Measurements from ENCODE around the gene RAVER1.
"Not testable (repeated sequence)": the region's sequence is repeated elsewhere in the genome, so short reads cannot be mapped to it uniquely, and the experiment has no call there.

RAVER1 gene

DNA sequence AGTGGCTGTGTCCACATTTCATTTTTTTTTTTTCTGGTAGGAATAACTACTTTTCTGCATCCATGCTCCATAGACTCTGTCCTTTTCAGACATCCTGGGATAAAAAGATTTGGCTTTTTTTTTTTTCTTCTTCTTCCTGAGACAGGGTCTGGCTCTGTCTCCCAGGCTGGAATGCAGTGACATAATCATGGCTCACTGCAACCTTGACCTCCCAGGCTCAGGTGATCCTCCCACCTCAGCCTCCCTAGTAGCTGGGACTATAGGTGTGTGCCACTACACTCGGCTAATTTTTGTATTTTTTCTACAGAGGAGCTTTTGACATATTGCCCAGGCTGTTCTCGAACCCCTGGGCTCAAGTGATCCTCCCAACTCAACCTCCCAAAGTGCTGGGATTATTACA is 10.2 kb upstream of the RAVER1 start:
- DNase-seq (ENCODE audit: low read depth), result no peak
- TF ChIP-seq, protein P1, sequence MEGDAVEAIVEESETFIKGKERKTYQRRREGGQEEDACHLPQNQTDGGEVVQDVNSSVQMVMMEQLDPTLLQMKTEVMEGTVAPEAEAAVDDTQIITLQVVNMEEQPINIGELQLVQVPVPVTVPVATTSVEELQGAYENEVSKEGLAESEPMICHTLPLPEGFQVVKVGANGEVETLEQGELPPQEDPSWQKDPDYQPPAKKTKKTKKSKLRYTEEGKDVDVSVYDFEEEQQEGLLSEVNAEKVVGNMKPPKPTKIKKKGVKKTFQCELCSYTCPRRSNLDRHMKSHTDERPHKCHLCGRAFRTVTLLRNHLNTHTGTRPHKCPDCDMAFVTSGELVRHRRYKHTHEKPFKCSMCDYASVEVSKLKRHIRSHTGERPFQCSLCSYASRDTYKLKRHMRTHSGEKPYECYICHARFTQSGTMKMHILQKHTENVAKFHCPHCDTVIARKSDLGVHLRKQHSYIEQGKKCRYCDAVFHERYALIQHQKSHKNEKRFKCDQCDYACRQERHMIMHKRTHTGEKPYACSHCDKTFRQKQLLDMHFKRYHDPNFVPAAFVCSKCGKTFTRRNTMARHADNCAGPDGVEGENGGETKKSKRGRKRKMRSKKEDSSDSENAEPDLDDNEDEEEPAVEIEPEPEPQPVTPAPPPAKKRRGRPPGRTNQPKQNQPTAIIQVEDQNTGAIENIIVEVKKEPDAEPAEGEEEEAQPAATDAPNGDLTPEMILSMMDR (IDR thresholded peaks at IDR 0.05; ENCODE audit: control insufficient read depth, insufficient read depth, low read depth, low read length, missing control alignments), result no peak
- no peak overlapping the region for H3K4me3 ChIP-seq (ENCODE audit: control insufficient read depth, low read depth, low read length)

DNA sequence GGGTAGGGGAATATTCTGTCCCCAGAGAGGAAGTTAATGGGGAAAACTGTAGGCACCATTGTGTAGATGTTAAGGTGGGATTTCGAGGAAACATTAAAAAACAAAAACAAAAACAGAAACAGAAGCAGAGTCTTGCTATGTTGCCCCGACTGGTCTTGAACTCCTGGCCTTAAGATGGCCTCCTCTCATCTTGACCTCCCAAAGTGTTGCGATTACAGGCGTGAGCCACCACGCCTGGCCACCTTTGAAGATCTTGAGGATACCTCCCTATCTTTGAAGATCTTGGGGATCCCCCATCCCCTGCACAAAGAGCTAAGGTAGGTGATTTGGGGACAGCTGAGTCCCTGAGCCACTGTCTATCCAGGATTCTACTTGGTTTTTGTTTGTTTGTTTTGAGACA is 6.6 kb upstream of the RAVER1 start:
- DNase-seq (ENCODE audit: low read depth), result no peak
- no peak overlapping the region for H3K4me3 ChIP-seq (ENCODE audit: control insufficient read depth, low read depth, low read length)
- TF ChIP-seq, protein P1 (IDR thresholded peaks at IDR 0.05; ENCODE audit: control insufficient read depth, insufficient read depth, low read depth, low read length, missing control alignments), result no peak

DNA sequence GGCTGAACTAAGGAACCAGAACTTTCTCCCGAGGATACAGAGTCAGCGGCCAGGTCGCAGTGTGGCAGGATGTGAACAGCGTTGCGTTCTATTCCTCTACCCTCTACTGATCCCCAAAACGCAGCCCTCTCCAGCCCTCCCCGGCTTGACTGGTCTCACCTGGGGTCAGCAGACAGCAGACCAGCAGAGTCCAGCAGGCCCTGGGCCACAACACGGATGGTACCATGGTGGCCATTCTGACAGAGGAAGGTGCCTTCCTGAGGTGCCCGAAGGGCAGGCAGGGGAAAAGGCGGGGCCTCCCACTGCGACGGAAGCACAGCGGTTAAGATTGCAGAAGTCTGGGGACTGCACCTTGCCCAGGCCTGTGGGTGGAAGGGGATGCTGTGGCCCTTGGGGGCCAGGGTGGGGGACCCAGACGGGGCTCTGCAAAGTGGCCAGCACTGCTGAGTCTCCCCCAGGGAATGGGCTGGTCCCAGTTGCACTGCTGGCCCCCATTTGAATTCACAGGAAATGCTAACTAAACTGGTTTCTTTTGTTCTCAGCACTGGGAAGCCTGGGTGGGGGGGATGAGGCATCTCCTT is 6.1 kb upstream of the RAVER1 start, which contains the start of gene ICAM3:
Gene ICAM3, minus strand, starts transcription at position 245 of the 581 bp plus-strand sequence. Its CDS starts 10 bp downstream, at position 235.
- H3K4me3 ChIP-seq (ENCODE audit: control insufficient read depth, low read depth, low read length), result no peak within 1 kb of the TSS
- TF ChIP-seq, protein P1 (IDR thresholded peaks at IDR 0.05; ENCODE audit: control insufficient read depth, insufficient read depth, low read depth, low read length, missing control alignments), result no peak
- DNase-seq (ENCODE audit: low read depth), result no peak

DNA sequence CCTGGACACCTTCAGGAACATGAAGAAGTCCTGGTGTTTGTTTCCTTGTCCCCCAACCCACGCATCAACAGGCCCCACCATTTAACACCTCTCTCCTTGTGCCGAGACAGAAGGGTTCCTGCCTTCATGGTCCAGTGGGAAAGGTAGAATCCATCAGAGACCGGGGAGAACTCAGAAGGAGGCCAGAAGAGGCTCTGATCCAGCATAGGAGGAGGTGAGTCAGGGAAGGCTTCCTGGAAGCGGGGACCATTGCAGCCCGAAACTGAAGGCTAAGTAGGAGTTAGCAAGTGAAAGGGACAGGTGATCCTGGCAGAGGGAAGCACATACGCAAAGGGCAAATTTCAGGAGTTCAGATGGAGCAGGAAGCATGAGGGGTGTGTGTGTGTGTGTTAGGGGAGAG is 5.6 kb upstream of the RAVER1 start:
- no peak overlapping the region for H3K4me3 ChIP-seq (ENCODE audit: control insufficient read depth, low read depth, low read length)
- TF ChIP-seq, protein P1 (IDR thresholded peaks at IDR 0.05; ENCODE audit: control insufficient read depth, insufficient read depth, low read depth, low read length, missing control alignments), result no peak
- DNase-seq (ENCODE audit: low read depth), result no peak

DNA sequence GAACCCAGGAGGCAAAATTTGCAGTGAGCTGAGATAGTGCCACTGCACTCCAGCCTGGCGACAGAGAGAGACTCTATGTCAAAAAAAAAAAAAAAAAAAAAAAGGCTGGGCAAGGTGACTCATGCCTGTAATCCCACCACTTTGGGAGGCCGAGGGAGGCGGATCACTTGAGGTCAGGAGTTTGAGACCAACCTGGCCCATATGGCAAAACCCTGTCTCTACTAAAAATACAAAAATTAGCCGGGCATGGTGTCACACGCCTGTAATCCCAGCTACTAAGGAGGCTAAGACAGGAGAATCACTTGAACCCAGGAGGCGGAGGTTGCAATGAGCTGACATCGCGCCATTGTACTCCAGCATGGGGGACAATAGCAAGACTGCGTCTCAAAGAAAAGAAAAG is 3.4 kb upstream of the RAVER1 start:
- not testable (repeated sequence) for DNase-seq (ENCODE audit: low read depth); H3K4me3 ChIP-seq (ENCODE audit: control insufficient read depth, low read depth, low read length)

DNA sequence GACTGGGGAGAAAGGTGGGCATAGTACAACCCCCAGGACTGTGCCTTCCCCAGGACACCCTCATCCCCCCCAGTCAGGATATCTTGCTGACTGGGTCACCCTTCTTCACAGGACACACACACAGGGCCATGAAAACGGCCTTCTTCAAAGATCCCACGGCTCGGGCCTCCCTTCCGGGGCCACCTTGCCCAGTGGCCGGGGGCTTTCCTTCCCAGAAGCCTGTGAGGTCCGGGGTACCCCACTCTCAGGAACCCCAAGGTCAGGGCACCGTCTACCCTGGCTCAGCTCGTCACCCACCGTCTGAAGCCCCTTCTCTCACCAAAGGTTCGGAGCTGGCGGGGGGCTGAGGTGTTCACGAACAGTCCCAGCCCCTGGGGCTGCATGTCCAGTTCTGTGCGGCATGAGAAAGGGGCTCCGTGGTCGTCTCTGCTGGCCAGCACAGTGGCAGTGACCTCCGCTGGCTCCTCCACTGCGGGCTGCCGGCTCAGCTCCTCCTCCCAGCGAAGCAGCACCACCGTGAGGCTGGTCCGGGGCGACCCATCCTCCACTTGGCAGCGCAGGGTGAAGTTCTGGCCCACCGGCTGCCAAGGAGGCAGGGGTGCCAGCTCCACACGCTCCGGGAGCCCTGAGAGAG is 2.1 kb upstream of the RAVER1 start:
- DNase-seq (ENCODE audit: low read depth), result no peak
- TF ChIP-seq, protein P1 (IDR thresholded peaks at IDR 0.05; ENCODE audit: control insufficient read depth, insufficient read depth, low read depth, low read length, missing control alignments), result no peak
- H3K4me3 ChIP-seq (ENCODE audit: control insufficient read depth, low read depth, low read length), result peak overlapping the region; percentile 86; the same call in 1 of the 2 replicates

DNA sequence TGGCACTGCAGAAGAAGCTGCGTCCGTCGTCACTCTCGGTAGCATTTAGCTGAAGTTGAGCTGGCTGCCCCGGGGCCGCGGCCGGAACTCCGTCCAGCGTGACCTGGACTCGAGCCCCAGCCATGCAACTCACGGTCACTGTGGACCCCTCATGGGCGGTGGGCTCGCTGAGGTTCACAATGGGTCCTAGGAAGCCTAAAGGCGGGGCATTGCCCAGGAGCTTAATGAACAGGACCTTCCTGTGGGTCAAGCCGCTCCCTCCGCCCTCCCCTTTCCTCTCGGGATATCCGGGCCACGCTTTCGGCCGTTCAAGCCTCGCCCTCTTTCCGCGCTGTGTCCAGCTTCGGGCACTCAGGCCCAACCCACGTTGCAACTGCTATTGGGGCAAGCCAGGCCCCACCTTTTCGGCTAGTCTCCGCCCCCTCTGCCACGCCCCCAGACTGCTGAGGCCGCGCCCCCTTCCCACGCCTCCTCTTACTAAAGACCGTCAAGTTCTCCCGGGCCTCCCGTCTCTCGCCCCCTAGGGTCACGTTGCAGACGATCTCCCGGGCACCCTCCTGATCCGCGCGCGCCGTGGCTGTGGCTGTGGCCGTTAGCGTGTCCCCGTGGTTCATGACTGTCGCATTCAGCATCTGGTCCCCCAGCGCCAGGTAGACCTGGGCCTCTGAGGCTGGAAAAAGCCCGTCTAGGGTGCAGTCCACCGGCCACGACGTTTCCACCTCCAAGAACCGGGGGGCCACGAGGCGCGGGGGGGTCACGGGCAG is 1.4 kb upstream of the RAVER1 start:
- peak; percentile 76 for DNase-seq (ENCODE audit: low read depth)
- TF ChIP-seq, protein P1 (IDR thresholded peaks at IDR 0.05; ENCODE audit: control insufficient read depth, insufficient read depth, low read depth, low read length, missing control alignments), result peak; percentile 15

More for the DNA sequence above, 1.4 kb upstream of the RAVER1 start:
- H3K4me3 ChIP-seq (ENCODE audit: control insufficient read depth, low read depth, low read length), result peak overlapping the region; percentile 86

All from AG09309 (cell line).